ENCODE data around the gene NDUFA11. TPM values are rescaled to one million over a fixed set of nuclear protein-coding genes. Genes with fewer than 3 reads are reported as not detected.

The NDUFA11 gene
- total and polyA plus RNA-seq, 9 of the 15 experiments (the other 6 are each of a cell fraction or from before 2014, with no cell fraction given), result 63.3 to 486 (median 274) TPM

- ChIA-PET POLR2A (interaction anchor here (0.6 to 3.1 kb wide), 12 partner anchors 9 to 213 kb away, joined by 3 to 28 read pairs (median 4); partner anchors contain the start of genes CATSPERD, DUS3L and LONP1), CTCF (ENCODE audit: low intra/inter-chr PET ratio) (no interaction called here)
- ATAC-seq (peak; percentile 90), FAIRE-seq (peak; percentile 100), DNase-seq (ENCODE audit: extremely low read depth in 1 of 4, low spot score in 3 of 4) (peak; percentile 98 to 100 (median 98))
- Histone ChIP-seq H3K79me2 (ENCODE audit: control insufficient read depth, insufficient read depth, low read length) (peaks cover 40% of the 10 kb centered on the region), H3K9me1 (ENCODE audit: control insufficient read depth, insufficient read depth, low read length) (no peaks in the 10 kb centered on the region), H3K4me1 (replicated peaks in 1 of 2; ENCODE audit: control insufficient read depth in 2 of 2, insufficient read depth in 2 of 2, low read length in 2 of 2) (peaks cover 4 to 30% of the 10 kb centered on the region in 2 experiments; a peak in 4 of 5 replicates), H3K27me3 (ENCODE audit: control insufficient read depth in 2 of 2, insufficient read depth in 2 of 2, low read length in 2 of 2) (no peaks in the 10 kb centered on the region), H3K4me3 (peak within 1 kb of the TSS; percentile 90), H3K4me2 (ENCODE audit: insufficient read depth, low read length) (peak within 1 kb of the TSS; percentile 97), H3K36me3 (ENCODE audit: control insufficient read depth, insufficient read depth, low read length) (peaks cover 26% of the 10 kb centered on the region; the same call in 2 of the 3 replicates), H2AFZ (ENCODE audit: low read depth, low read length) (peak within 1 kb of the TSS; percentile 98), H3K9ac (ENCODE audit: insufficient read depth in 1 of 2, low read depth in 2 of 2, low read length in 2 of 2) (peak within 1 kb of the TSS; percentile 98 to 100), H4K20me1 (replicated peaks; ENCODE audit: control insufficient read depth, insufficient read depth, low read length) (peaks cover 9% of the 10 kb centered on the region; the same call in 1 of the 2 replicates), H3K9me3 (replicated peaks; ENCODE audit: control insufficient read depth, insufficient read depth, low read depth, low read length) (no peaks in the 10 kb centered on the region), H3K27ac (ENCODE audit: extremely low read depth, low read depth, low read length) (peak within 1 kb of the TSS; percentile 96)
- intact Hi-C loops (cut with micrococcal nuclease) (loop anchor here (2.0 kb wide), 1 partner anchor 74 kb away; the partner anchor contains the start of gene RANBP3), in situ Hi-C loops (cut with MboI) (no loop called here)
- BruUV-seq (replicated peaks), result no TSS peak
- under 1% methylated on average over 51 of the region's 61 CpGs for WGBS (ENCODE audit: insufficient coverage, low coverage, missing lambda C conversion rate)
- TF ChIP-seq PHF8 (IDR thresholded peaks at IDR 0.05; ENCODE audit: borderline replicate concordance, low read length) (peak; percentile 82), CHD2 (IDR thresholded peaks at IDR 0.05; ENCODE audit: low read depth, low read length) (no peak), SAFB (IDR thresholded peaks at IDR 0.05; ENCODE audit: borderline replicate concordance, low read depth, low read length) (no peak), HDAC1 (IDR thresholded peaks at IDR 0.05) (peak in 1 of 2 experiments; percentile 50; a peak in 1 of 4 replicates), ZNF224 (CRISPR knock-in tag; IDR thresholded peaks at IDR 0.05) (no peak), HMG20B (CRISPR knock-in tag; IDR thresholded peaks at IDR 0.05) (no peak), MCM2 (IDR thresholded peaks at IDR 0.05; ENCODE audit: low read depth) (no peak), MEIS2 (IDR thresholded peaks at IDR 0.05; ENCODE audit: partially characterized antibody) (peak; percentile 87), E2F3 (CRISPR knock-in tag; IDR thresholded peaks at IDR 0.05) (no peak), DIDO1 (tag; IDR thresholded peaks at IDR 0.05; ENCODE audit: low read depth) (no peak), ZNF146 (CRISPR knock-in tag; IDR thresholded peaks at IDR 0.05; ENCODE audit: unreplicated experiment) (no peak), BDP1 (IDR thresholded peaks at IDR 0.05; ENCODE audit: insufficient read depth, insufficient read length) (no peak), HBP1 (CRISPR knock-in tag; IDR thresholded peaks at IDR 0.05) (no peak), TOE1 (IDR thresholded peaks at IDR 0.05; ENCODE audit: borderline replicate concordance) (no peak), TOE1 (CRISPR knock-in tag; IDR thresholded peaks at IDR 0.05; ENCODE audit: borderline replicate concordance, low read depth) (no peak), PML (IDR thresholded peaks at IDR 0.05; ENCODE audit: low read length) (no peak), RUNX1 (IDR thresholded peaks at IDR 0.05; ENCODE audit: low read depth) (no peak), ETV1 (tag; conservative IDR thresholded peaks at IDR 0.05; ENCODE audit: low read depth) (no peak), LCOR (CRISPR knock-in tag; IDR thresholded peaks at IDR 0.05) (peak; percentile 86)
Measured at GRCh38 chr19:5904352-5905113, 943 bp upstream of the NDUFA11 start, which contains the start of gene VMAC. Gene VMAC, plus strand, starts transcription at chr19:5904872. Its CDS starts 19 bp downstream, at chr19:5904891.

Measured in K562 (cell line).